ENCODE measurements around the gene ABCC1.

The ABCC1 gene

DNA sequence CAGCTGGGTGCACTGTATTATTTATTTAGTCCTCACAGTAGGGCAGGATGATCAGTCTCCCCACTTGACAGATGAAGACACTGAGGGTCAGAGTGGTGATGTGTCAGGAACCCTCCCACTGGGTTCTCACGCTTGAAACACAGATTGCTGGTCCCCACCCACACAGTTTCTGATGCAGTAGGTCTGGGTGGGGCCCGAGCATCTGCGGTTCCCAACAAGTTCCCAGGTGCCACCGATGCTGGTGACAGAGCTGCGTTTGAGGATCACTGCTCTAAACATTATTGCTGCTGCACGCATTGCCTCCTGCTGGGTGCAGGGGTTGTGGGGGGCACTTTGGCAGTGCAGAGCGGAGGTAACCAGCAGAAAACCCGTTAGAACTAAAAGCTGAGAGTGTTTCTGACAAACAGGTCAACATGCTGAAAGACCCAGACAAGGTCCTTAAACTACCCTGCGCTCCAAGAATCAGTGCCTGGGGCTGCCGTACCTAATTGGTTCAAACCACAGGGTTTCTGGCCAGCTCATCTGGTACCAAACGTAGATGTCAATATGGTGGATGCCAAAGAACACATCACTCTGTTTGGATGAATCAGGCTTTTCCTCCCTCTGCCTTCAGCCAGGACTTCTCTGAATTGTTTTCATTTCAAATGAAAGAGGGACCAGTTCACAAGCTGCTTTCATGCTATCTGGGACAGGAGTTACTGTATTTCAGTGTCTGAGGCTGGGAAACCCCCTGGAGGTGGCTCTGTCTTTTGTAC is 76.0 kb downstream of the ABCC1 start:
- peak overlapping the region; percentile 13; the same call in 1 of the 2 replicates for H3K4me2 ChIP-seq
- H3K27ac ChIP-seq = no peak overlapping the region
- TF ChIP-seq Cebpa-rat (IDR thresholded peaks at IDR 0.05) = no peak
- peaks cover 76% of the 10 kb centered on the region for H3K4me1 ChIP-seq
- H3K4me3 ChIP-seq = no peak overlapping the region
- H4K20me1 ChIP-seq = peaks cover 16% of the 10 kb centered on the region; the same call in 1 of the 2 replicates
- no peaks in the 10 kb centered on the region for H3K9me3 ChIP-seq
- H3K36me3 ChIP-seq = peaks cover 80% of the 10 kb centered on the region
- H3K27me3 ChIP-seq = no peaks in the 10 kb centered on the region
- H3K9ac ChIP-seq = peak overlapping the region; percentile 0; the same call in 1 of the 2 replicates

DNA sequence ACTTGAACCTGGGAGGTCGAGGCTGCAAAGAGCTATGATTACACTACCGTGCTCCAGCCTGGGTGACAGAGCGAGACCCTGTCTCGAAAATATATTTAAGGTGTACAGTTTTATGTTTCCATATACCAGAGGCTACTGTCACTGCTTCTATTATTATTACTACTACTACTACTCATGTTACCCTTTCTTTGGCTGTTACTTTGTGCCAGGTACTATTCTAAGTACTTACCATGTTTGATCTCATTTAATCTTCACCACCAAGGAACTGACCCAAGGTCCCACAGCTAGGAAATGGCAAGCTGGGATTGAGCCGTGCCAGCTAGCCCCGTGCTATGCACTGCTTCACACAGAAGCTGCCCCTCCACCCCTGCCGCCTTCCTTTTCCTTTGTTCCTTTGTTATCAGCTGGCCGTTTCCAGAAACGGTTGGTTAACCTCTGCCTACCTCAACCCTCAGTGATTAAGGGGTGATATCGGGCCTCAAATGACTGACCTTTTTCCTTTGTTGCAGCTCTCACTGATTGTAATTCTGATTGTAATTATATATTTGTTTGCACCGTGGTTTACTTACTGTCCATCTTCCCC is 78.4 kb downstream of the ABCC1 start:
- no peaks in the 10 kb centered on the region for H3K9me3 ChIP-seq
- peaks cover 57% of the 10 kb centered on the region for H3K4me1 ChIP-seq
- H3K27ac ChIP-seq = peak overlapping the region; percentile 79
- no peak overlapping the region for H3K4me3 ChIP-seq
- peak overlapping the region; percentile 58; the same call in 1 of the 2 replicates for H3K9ac ChIP-seq
- no peak for TF ChIP-seq Cebpa-rat (IDR thresholded peaks at IDR 0.05)
- no peaks in the 10 kb centered on the region for H3K27me3 ChIP-seq
- H3K36me3 ChIP-seq = peaks cover 79% of the 10 kb centered on the region
- 0 out of 2 replicates have a peak, but pooled peaks cover 9% of the 10 kb centered on the region for H4K20me1 ChIP-seq
- peak overlapping the region; percentile 78 for H3K4me2 ChIP-seq

DNA sequence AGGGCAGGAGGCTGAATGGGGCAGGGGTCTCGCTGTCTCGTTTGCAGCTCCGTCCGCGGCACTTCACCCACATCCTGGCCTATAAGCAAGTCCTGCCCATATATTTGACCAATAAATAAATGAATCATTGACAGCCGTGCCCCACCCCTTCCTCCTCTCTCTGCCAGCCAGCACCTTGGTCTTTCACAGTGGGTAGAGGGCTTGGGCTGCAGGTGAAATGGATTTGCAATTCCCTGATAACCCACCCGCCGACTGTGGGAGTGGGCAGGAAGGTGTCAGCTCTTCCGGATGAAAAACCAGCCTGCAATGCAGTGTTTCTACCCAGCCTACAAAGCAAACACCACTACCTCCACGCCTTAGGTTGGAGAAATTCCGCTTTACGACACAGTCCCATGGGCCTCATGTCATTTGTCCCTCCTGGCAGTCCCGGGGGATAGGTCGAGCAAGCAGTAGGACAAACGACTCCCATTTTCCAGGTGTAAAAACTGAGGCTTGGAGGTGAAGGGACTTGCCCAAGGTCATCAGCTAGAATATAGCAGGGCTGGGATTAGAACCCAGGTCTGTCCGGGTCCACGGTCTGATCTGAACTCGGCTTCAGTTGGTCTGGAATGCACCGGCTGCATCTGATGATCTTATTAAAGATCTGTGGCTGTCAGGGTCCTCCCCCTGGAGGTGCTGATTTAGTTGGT is 79.0 kb downstream of the ABCC1 start:
- peaks cover 76% of the 10 kb centered on the region for H3K36me3 ChIP-seq
- H3K27me3 ChIP-seq = no peaks in the 10 kb centered on the region
- H3K9me3 ChIP-seq = no peaks in the 10 kb centered on the region
- H3K4me1 ChIP-seq = peaks cover 57% of the 10 kb centered on the region
- no peak for TF ChIP-seq Cebpa-rat (IDR thresholded peaks at IDR 0.05)
- H3K4me3 ChIP-seq = no peak overlapping the region
- H3K4me2 ChIP-seq = peak overlapping the region; percentile 78
- H3K27ac ChIP-seq = peak overlapping the region; percentile 79
- H3K9ac ChIP-seq = peak overlapping the region; percentile 58; the same call in 1 of the 2 replicates
- 0 out of 2 replicates have a peak, but pooled peaks cover 9% of the 10 kb centered on the region for H4K20me1 ChIP-seq

DNA sequence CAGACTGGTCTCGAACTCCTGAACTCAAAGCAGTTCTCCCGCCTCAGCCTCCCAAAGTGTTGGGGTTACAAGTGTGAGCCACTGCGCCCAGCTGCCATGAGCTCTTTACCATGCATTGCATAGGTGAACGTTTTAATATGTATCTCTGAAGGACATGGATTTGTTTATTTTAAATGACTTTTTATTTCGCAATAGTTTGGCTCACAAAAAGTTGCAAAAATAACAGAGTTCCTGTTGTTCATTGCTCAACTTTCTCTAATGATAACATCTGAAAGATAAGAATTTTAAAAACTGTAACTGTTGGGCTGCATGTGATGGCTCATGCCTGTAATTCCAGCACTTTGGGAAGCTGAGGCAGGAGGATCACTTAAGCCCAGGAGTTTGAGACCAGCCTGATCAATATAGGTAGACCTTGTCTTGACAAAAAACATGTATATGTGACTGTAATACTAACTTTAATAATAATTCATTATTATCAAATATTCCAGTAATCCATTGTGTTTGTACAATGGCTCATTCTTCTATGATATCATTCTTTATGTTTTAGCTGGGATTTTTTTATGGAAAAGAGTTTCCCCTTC is 80.1 kb downstream of the ABCC1 start:
- H3K9ac ChIP-seq = no peak overlapping the region
- peak; percentile 89 for TF ChIP-seq Cebpa-rat (IDR thresholded peaks at IDR 0.05)
- no peak overlapping the region for H3K4me2 ChIP-seq
- H3K27me3 ChIP-seq = no peaks in the 10 kb centered on the region
- H4K20me1 ChIP-seq = 0 out of 2 replicates have a peak, but pooled peaks cover 9% of the 10 kb centered on the region
- peaks cover 64% of the 10 kb centered on the region for H3K4me1 ChIP-seq
- H3K4me3 ChIP-seq = no peak overlapping the region
- H3K36me3 ChIP-seq = peaks cover 76% of the 10 kb centered on the region
- no peak overlapping the region for H3K27ac ChIP-seq
- H3K9me3 ChIP-seq = no peaks in the 10 kb centered on the region

DNA sequence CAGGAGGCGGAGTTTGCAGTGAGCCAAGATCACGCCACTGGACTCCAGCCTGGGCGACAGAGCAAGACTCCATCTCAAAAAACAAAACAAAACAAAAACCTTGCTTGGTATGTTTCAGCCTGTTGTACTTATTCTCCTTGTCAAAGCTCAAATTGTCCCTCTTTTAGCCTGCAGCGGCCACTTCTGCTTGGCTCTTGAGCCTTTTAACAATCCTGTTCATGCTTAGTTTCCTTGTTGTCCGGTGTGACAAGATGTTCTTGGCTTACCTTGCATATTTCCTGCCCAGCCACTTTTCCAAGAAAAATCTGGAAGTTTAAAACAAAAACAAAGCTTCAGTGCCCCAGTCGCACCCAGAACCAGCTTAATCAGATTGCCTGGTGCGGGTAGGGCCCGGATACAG is 81.0 kb downstream of the ABCC1 start:
- Histone ChIP-seq H4K20me1 (no peaks in the 10 kb centered on the region), H3K4me3 (no peak overlapping the region), H3K36me3 (peaks cover 76% of the 10 kb centered on the region), H3K9ac (no peak overlapping the region), H3K4me2 (no peak overlapping the region), H3K9me3 (no peaks in the 10 kb centered on the region), H3K27me3 (no peaks in the 10 kb centered on the region), H3K4me1 (peaks cover 56% of the 10 kb centered on the region), H3K27ac (no peak overlapping the region)
- no peak for TF ChIP-seq Cebpa-rat (IDR thresholded peaks at IDR 0.05)

DNA sequence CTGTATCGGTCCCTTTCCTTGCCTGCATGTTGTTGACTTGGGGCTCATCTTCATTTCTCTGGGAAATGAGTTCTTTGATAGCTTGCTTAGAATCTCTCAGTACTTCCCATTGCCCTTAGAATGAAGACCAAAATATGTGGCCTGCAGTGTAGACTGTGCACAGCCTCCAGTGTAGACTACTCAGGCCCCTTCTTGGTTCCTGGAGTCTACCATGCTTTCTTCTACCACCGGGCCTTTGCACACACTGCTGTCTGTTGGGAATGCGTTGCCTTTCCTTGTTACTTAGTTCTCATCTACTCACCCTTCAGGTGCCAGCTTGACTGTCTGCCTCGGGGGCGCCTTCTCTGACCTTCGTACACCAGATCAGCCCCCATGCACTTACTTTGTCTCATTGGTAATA is 82.0 kb downstream of the ABCC1 start:
- no peaks in the 10 kb centered on the region for H4K20me1 ChIP-seq
- H3K36me3 ChIP-seq = peaks cover 80% of the 10 kb centered on the region
- no peaks in the 10 kb centered on the region for H3K9me3 ChIP-seq
- no peak overlapping the region for H3K4me3 ChIP-seq
- no peak overlapping the region for H3K4me2 ChIP-seq
- no peak overlapping the region for H3K9ac ChIP-seq
- TF ChIP-seq Cebpa-rat (IDR thresholded peaks at IDR 0.05) = no peak
- H3K27me3 ChIP-seq = no peaks in the 10 kb centered on the region
- no peak overlapping the region for H3K27ac ChIP-seq
- H3K4me1 ChIP-seq = peaks cover 47% of the 10 kb centered on the region

DNA sequence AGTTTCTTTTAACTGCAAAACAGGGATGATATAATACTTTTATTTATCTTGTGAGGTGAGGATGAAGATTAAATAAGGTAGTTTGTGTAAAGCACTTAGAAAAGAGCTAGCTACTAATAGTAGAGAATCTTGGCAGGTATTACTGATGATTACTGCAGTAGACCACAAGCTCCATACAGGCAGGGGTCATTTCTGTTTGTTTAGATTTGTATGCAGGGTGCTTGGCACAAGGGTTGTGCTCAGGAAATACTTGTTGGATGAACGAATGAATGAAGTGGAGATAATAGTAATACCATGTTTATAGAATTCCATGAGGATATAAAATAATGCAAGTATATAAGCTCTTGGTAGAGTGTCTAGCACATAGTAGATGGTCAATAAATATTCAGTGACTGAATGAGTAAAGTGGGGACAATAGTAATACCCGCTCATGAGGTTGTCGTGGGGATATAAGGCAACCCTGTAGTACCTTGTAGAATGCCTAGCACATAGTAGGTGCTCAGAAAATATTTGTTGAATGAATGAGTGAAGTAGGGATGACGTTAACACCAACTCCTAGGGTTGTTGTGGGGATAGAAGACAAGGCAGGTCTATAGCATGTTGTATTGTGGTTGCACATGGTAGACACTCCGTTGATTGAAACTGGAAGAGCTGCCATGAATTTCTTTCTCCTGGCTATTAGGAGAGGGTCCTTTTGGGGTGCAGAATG is 83.0 kb downstream of the ABCC1 start:
- no peaks in the 10 kb centered on the region for H3K9me3 ChIP-seq
- H3K27ac ChIP-seq = peak overlapping the region; percentile 71; the same call in 1 of the 2 replicates

DNA sequence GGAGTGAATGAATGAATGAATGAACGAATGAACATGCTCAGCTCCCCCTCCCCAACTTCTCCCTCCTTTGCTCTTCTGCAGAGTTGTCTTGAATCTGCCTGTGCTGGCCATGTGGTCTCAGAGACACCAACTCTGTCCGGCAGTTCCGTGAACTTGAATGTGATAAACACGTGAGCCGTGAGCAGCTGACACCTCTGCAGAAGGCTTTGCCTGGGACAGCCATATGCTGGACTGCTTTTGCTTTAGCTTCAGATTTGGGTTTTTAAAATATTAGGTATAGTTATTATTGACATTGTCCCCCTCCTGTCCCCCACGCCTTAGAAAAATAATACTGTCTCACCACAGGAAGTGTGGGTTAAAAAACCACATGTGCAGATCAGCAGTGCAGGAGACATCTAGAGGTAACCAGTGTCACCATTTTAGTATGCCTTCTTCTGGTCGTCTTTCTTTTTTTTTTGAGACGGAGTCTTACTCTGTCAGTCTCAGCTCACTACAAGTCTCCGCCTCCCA is 83.8 kb downstream of the ABCC1 start:
- Histone ChIP-seq H4K20me1 (no peaks in the 10 kb centered on the region), H3K9me3 (no peaks in the 10 kb centered on the region), H3K4me3 (no peak overlapping the region), H3K36me3 (peaks cover 87% of the 10 kb centered on the region), H3K9ac (no peak overlapping the region), H3K27me3 (no peaks in the 10 kb centered on the region), H3K27ac (peak overlapping the region; percentile 71), H3K4me1 (peaks cover 31% of the 10 kb centered on the region), H3K4me2 (peak overlapping the region; percentile 72)
- no peak for TF ChIP-seq Cebpa-rat (IDR thresholded peaks at IDR 0.05)

More for the DNA sequence above, 83.0 kb downstream of the ABCC1 start:
- Histone ChIP-seq H3K4me2 (peak overlapping the region; percentile 72), H3K27me3 (no peaks in the 10 kb centered on the region), H4K20me1 (no peaks in the 10 kb centered on the region), H3K4me3 (no peak overlapping the region), H3K36me3 (peaks cover 83% of the 10 kb centered on the region), H3K9ac (no peak overlapping the region), H3K4me1 (peaks cover 36% of the 10 kb centered on the region)
- no peak for TF ChIP-seq Cebpa-rat (IDR thresholded peaks at IDR 0.05)

DNA sequence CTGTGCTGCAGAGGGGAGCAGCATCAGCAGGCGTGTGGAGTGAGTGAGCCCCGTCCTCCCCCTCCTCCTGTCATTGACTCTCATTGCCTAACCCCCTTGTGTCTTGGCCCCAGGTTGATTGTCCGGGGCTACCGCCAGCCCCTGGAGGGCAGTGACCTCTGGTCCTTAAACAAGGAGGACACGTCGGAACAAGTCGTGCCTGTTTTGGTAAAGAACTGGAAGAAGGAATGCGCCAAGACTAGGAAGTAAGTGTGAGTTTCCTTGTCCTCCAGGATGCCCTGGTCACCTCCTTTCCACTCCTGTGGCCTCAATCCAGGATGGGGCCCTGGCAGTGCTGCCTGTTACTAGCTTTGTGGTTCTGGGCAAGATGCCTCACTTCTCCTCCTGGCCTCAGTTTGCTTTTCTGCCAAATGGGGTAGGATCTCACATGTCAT is 87.0 kb downstream of the ABCC1 start:
- TF ChIP-seq Cebpa-rat (IDR thresholded peaks at IDR 0.05) = no peak
- Histone ChIP-seq H3K36me3 (peaks cover 87% of the 10 kb centered on the region), H3K4me1 (peaks cover 39% of the 10 kb centered on the region), H4K20me1 (peaks cover 2% of the 10 kb centered on the region), H3K9ac (no peak overlapping the region), H3K4me2 (no peak overlapping the region), H3K4me3 (no peak overlapping the region), H3K27ac (no peak overlapping the region), H3K9me3 (no peaks in the 10 kb centered on the region), H3K27me3 (no peaks in the 10 kb centered on the region)

Measured in BLaER1 (cell line).